ENCODE results near the gene ZNF432. TPM values are rescaled to one million over a fixed set of nuclear protein-coding genes. Genes with fewer than 3 reads are reported as not detected.

The ZNF432 gene
- polyA plus RNA-seq, 1 of the 3 experiments (the other 2 are of a cell fraction), result 2.9 TPM

DNA sequence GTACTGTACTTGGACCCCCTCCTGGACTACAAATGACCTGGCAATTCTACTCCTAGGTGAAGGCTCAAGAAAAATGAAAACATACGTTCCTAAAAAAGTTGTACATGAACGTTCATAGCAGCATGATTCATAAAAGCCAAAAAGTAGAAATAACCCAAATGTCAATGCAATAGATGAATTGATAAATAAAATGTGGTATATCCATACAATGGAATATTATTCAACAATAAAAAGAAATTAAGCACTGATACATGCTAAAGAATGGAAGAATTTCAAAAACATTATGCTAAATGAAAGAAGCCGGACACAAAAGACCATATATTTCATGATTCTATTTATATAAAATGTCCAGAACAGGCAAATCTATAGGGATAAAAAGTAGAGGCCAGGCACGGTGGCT is 9.5 kb downstream of the ZNF432 start:
- no peak for DNase-seq
- H3K4me3 ChIP-seq (ENCODE audit: low read depth in 2 of 2, low read length in 1 of 2), result peak overlapping the region in 1 of 2 experiments; percentile 9; a peak in 1 of 4 replicates
- peaks cover 65 to 91% of the 10 kb centered on the region in 2 experiments for H3K36me3 ChIP-seq (replicated peaks in 1 of 2; ENCODE audit: control insufficient read depth in 1 of 2, insufficient read depth in 2 of 2, low read length in 1 of 2)
- no peaks in the 10 kb centered on the region for H3K9me2 ChIP-seq
- TF ChIP-seq EZH2phosphoT487 (IDR thresholded peaks at IDR 0.05; ENCODE audit: borderline replicate concordance, low read depth) (no peak), GATA2 (CRISPR knock-in tag; IDR thresholded peaks at IDR 0.05) (no peak), EP300 (IDR thresholded peaks at IDR 0.05; ENCODE audit: borderline replicate concordance in 1 of 2, low read depth in 1 of 2, low read length in 1 of 2) (no peak), RCOR1 (IDR thresholded peaks at IDR 0.05; ENCODE audit: low read length) (no peak), RAD21 (IDR thresholded peaks at IDR 0.05; ENCODE audit: low read length) (no peak), FOXM1 (IDR thresholded peaks at IDR 0.05; ENCODE audit: low read depth) (no peak), SMC3 (IDR thresholded peaks at IDR 0.05; ENCODE audit: low read depth, low read length) (no peak), FOSL2 (IDR thresholded peaks at IDR 0.05; ENCODE audit: borderline replicate concordance, low read depth) (no peak), ELF1 (IDR thresholded peaks at IDR 0.05) (no peak)
- TF ChIP-seq, protein P1, sequence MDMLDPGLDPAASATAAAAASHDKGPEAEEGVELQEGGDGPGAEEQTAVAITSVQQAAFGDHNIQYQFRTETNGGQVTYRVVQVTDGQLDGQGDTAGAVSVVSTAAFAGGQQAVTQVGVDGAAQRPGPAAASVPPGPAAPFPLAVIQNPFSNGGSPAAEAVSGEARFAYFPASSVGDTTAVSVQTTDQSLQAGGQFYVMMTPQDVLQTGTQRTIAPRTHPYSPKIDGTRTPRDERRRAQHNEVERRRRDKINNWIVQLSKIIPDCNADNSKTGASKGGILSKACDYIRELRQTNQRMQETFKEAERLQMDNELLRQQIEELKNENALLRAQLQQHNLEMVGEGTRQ (IDR thresholded peaks at IDR 0.05; ENCODE audit: borderline replicate concordance, low read depth, low read length), result no peak
- TF ChIP-seq, protein P2, sequence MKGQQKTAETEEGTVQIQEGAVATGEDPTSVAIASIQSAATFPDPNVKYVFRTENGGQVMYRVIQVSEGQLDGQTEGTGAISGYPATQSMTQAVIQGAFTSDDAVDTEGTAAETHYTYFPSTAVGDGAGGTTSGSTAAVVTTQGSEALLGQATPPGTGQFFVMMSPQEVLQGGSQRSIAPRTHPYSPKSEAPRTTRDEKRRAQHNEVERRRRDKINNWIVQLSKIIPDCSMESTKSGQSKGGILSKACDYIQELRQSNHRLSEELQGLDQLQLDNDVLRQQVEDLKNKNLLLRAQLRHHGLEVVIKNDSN (IDR thresholded peaks at IDR 0.05; ENCODE audit: borderline replicate concordance, low read depth), result no peak
- TF ChIP-seq, protein P3, sequence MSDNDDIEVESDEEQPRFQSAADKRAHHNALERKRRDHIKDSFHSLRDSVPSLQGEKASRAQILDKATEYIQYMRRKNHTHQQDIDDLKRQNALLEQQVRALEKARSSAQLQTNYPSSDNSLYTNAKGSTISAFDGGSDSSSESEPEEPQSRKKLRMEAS (IDR thresholded peaks at IDR 0.05; ENCODE audit: low read depth), result no peak
- TF ChIP-seq, protein P4, sequence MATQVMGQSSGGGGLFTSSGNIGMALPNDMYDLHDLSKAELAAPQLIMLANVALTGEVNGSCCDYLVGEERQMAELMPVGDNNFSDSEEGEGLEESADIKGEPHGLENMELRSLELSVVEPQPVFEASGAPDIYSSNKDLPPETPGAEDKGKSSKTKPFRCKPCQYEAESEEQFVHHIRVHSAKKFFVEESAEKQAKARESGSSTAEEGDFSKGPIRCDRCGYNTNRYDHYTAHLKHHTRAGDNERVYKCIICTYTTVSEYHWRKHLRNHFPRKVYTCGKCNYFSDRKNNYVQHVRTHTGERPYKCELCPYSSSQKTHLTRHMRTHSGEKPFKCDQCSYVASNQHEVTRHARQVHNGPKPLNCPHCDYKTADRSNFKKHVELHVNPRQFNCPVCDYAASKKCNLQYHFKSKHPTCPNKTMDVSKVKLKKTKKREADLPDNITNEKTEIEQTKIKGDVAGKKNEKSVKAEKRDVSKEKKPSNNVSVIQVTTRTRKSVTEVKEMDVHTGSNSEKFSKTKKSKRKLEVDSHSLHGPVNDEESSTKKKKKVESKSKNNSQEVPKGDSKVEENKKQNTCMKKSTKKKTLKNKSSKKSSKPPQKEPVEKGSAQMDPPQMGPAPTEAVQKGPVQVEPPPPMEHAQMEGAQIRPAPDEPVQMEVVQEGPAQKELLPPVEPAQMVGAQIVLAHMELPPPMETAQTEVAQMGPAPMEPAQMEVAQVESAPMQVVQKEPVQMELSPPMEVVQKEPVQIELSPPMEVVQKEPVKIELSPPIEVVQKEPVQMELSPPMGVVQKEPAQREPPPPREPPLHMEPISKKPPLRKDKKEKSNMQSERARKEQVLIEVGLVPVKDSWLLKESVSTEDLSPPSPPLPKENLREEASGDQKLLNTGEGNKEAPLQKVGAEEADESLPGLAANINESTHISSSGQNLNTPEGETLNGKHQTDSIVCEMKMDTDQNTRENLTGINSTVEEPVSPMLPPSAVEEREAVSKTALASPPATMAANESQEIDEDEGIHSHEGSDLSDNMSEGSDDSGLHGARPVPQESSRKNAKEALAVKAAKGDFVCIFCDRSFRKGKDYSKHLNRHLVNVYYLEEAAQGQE (IDR thresholded peaks at IDR 0.05; ENCODE audit: low read depth, low read length), result no peak
- H3K4me2 ChIP-seq, result no peak overlapping the region
- no peak overlapping the region for H3K27ac ChIP-seq (ENCODE audit: low read depth in 2 of 2, low read length in 1 of 2)
- WGBS (ENCODE audit: low lambda C conversion rate), result 95% methylated on average over 4 of the region's 4 CpGs
- H3K79me2 ChIP-seq (ENCODE audit: insufficient read depth), result peaks cover 3% of the 10 kb centered on the region; the same call in 1 of the 2 replicates
- H3K9ac ChIP-seq, result no peak overlapping the region
- H3K27me3 ChIP-seq (ENCODE audit: insufficient read depth), result no peaks in the 10 kb centered on the region
- peaks cover 16% of the 10 kb centered on the region for H3F3A ChIP-seq (replicated peaks; ENCODE audit: insufficient read depth)
- CTCF ChIA-PET, result no interaction called here
- H2AFZ ChIP-seq (ENCODE audit: low read depth), result no peak overlapping the region
- H3K9me3 ChIP-seq, result peaks cover 60% of the 10 kb centered on the region
- H3K4me1 ChIP-seq (ENCODE audit: control insufficient read depth in 1 of 2, insufficient read depth in 2 of 2, low read depth in 1 of 2, low read length in 1 of 2), result no peaks in the 10 kb centered on the region
- H4K20me1 ChIP-seq (ENCODE audit: insufficient read depth), result no peaks in the 10 kb centered on the region
- POLR2A ChIA-PET, result no interaction called here
